Measurements from ENCODE around the gene ECEL1. TPM values are rescaled to one million over a fixed set of nuclear protein-coding genes. Genes with fewer than 3 reads are reported as not detected.

Gene ECEL1
- total and polyA plus RNA-seq, 9 of the 15 experiments (the other 6 are each of a cell fraction or from before 2014, with no cell fraction given): 0.09 TPM; not detected in 8

DNA sequence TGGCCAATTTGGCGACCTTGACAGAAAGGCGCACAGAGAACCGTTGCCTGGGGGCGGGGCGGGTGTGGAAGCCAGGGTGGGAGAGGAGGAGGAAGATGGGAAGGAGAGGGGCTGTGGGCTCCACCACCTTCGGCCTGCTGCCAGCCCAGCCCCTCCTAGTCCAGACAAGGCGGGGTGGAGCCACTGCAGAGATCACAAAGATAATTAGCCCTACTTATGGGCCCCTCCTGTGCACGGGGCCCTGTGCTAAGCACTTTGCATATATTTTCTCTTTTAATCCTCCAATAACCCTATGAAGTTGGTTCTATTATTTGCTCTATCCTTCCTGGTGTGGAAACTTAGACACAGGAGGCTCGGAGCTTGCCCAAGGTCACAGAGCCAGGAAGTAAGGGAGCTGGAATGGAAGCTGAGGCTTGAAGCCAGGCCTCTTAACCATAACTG is 13.7 kb upstream of the ECEL1 start:
- Histone ChIP-seq H3K9me1 (ENCODE audit: control insufficient read depth, insufficient read depth, low read length) (no peaks in the 10 kb centered on the region), H4K20me1 (replicated peaks; ENCODE audit: control insufficient read depth, insufficient read depth, low read length) (no peaks in the 10 kb centered on the region), H3K4me3 (no peak overlapping the region), H3K4me1 (replicated peaks in 1 of 2; ENCODE audit: control insufficient read depth in 2 of 2, insufficient read depth in 2 of 2, low read length in 2 of 2) (peaks cover 0 to 13% of the 10 kb centered on the region in 2 experiments; a peak in 2 of 5 replicates), H3K79me2 (ENCODE audit: control insufficient read depth, insufficient read depth, low read length) (no peaks in the 10 kb centered on the region), H3K9ac (ENCODE audit: insufficient read depth in 1 of 2, low read depth in 2 of 2, low read length in 2 of 2) (no peak overlapping the region), H3K27ac (ENCODE audit: extremely low read depth, low read depth, low read length) (no peak overlapping the region), H3K36me3 (ENCODE audit: control insufficient read depth, insufficient read depth, low read length) (no peaks in the 10 kb centered on the region), H3K4me2 (ENCODE audit: insufficient read depth, low read length) (no peak overlapping the region), H2AFZ (ENCODE audit: low read depth, low read length) (no peak overlapping the region), H3K9me3 (replicated peaks; ENCODE audit: control insufficient read depth, insufficient read depth, low read depth, low read length) (no peaks in the 10 kb centered on the region), H3K27me3 (ENCODE audit: control insufficient read depth in 2 of 2, insufficient read depth in 2 of 2, low read length in 2 of 2) (peaks cover 3 to 36% of the 10 kb centered on the region in 2 experiments; a peak in 2 of 5 replicates)
- ChIA-PET CTCF (ENCODE audit: low intra/inter-chr PET ratio) (no interaction called here), POLR2A (interaction anchor here (0.8 kb wide), 1 partner anchor 24 kb away, joined by 3 read pairs; no protein-coding TSS in a partner anchor)
- no TSS peak for BruUV-seq (replicated peaks)
- TF ChIP-seq ZNF583 (CRISPR knock-in tag; IDR thresholded peaks at IDR 0.05): no peak
- TF ChIP-seq XRCC4 (IDR thresholded peaks at IDR 0.05; ENCODE audit: extremely low read depth, insufficient read depth, insufficient read length): no peak
- no peak for TF ChIP-seq PRMT5 (CRISPR knock-in tag; IDR thresholded peaks at IDR 0.05)
- TF ChIP-seq, protein P1, sequence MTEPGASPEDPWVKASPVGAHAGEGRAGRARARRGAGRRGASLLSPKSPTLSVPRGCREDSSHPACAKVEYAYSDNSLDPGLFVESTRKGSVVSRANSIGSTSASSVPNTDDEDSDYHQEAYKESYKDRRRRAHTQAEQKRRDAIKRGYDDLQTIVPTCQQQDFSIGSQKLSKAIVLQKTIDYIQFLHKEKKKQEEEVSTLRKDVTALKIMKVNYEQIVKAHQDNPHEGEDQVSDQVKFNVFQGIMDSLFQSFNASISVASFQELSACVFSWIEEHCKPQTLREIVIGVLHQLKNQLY (CRISPR knock-in tag; conservative IDR thresholded peaks at IDR 0.05): no peak
- no peak for TF ChIP-seq ZNF445 (CRISPR knock-in tag; IDR thresholded peaks at IDR 0.05; ENCODE audit: low read depth)
- TF ChIP-seq ZNF41 (CRISPR knock-in tag; conservative IDR thresholded peaks at IDR 0.05): no peak
- TF ChIP-seq, protein P2, sequence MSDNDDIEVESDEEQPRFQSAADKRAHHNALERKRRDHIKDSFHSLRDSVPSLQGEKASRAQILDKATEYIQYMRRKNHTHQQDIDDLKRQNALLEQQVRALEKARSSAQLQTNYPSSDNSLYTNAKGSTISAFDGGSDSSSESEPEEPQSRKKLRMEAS (CRISPR knock-in tag; IDR thresholded peaks at IDR 0.05): no peak
- TF ChIP-seq, protein P3, sequence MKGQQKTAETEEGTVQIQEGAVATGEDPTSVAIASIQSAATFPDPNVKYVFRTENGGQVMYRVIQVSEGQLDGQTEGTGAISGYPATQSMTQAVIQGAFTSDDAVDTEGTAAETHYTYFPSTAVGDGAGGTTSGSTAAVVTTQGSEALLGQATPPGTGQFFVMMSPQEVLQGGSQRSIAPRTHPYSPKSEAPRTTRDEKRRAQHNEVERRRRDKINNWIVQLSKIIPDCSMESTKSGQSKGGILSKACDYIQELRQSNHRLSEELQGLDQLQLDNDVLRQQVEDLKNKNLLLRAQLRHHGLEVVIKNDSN (CRISPR knock-in tag; IDR thresholded peaks at IDR 0.05): no peak
- TF ChIP-seq ETV1 (tag; conservative IDR thresholded peaks at IDR 0.05; ENCODE audit: low read depth): no peak
- TF ChIP-seq, protein P4, sequence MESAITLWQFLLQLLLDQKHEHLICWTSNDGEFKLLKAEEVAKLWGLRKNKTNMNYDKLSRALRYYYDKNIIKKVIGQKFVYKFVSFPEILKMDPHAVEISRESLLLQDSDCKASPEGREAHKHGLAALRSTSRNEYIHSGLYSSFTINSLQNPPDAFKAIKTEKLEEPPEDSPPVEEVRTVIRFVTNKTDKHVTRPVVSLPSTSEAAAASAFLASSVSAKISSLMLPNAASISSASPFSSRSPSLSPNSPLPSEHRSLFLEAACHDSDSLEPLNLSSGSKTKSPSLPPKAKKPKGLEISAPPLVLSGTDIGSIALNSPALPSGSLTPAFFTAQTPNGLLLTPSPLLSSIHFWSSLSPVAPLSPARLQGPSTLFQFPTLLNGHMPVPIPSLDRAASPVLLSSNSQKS (CRISPR knock-in tag; IDR thresholded peaks at IDR 0.05): no peak
- TF ChIP-seq TCF7L2 (IDR thresholded peaks at IDR 0.05; ENCODE audit: low read depth, low read length): no peak
- TF ChIP-seq HNRNPH1 (optimal IDR thresholded peaks at IDR 0.05; ENCODE audit: low read depth, low read length): no peak
- no peak for TF ChIP-seq ZNF165 (CRISPR knock-in tag; IDR thresholded peaks at IDR 0.05; ENCODE audit: borderline replicate concordance)
- TF ChIP-seq ESRRB (CRISPR knock-in tag; IDR thresholded peaks at IDR 0.05; ENCODE audit: borderline replicate concordance): no peak
- WGBS (ENCODE audit: insufficient coverage, low coverage, missing lambda C conversion rate): 7% methylated on average over 5 of the region's 9 CpGs
- in situ Hi-C loops (cut with MboI): no loop called here
- DNase-seq (ENCODE audit: extremely low read depth in 1 of 4, low spot score in 3 of 4) (no peak), FAIRE-seq (no peak), ATAC-seq (no peak)
- intact Hi-C loops (cut with micrococcal nuclease): no loop called here
